GM21390 (cell line): ENCODE data around the gene ITSN2.
A peak's percentile ranks its signal among the peaks of the same experiment; 100 is the strongest.
"Not testable (repeated sequence)": the region's sequence is repeated elsewhere in the genome, so short reads cannot be mapped to it uniquely, and the experiment has no call there.

ENCODE experiments used
- ATAC-seq: cut with Tn5 transposase; IDR thresholded peaks from one replicate; pipeline ENCODE4 v1.9.1; 2021; ENCODE audit not compliant: unreplicated experiment

The ITSN2 gene

DNA sequence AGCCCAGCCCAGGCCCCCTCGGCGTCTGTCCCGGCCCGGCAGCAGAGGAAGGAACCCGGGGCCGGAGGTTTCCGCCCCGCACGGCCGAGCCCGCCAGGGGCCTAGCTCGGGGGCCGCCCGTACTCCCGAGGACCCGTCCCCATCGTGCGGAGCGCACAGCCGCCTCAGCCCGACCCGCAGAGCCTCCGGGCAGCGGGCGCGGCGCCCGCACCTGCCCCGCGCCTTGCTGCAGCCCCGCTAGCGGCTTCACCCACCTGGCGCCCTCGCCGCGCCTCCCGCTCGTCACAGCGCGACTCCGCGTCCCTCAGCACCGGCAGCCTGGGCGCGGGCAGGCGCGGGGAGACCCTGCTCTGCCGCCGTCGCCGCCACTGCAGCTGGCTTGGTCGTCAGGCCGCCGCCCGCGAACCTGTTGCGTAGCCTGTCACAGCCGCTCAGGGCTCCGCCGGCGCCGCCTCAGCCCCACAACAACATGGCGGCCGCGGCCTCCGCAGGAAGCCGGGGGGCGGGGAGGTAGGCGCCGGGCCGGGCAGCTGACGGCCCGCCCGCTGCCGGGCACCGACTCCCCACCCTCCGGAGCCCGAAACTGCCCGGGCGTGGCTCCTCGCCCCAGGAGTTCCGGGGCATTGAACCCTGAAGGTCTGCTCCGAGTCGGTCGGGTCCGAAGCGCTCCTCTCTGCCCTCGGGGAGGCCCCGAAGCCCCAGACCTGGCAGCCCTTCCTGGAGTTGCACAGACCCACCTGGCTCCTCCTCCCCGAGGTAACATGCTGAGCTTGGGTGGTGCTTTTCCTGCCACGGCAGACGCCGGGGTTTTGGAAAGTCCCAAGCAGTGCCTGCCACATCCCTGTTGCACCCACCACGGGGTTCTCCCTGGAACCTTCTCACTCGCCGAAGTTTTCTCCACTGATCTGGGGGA is at the start of gene ITSN2:
ITSN2 (minus strand) TSS at position 487 of the 913 bp plus-strand sequence. CDS start 32,454 bp downstream, outside the sequence.
- peak; percentile 81 for ATAC-seq

DNA sequence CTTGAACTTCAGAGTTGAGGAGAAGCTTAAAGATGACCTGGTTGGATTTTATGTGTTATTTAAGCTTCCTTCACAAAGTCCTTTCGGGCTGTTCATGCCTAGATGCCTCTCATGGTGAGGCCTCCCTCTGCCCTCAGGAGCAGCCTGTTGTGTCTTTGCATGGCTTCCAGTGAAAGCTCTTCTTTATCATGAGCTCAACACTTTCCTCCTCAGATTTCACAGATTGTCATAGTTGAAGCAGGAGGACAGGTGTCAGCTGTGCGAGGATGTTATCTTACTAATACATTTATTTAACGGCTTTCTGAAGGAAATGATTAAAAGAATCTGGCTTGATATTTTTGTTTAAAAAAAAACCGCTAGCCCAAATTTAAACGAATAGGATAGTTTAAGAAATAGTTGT is 48.8 kb upstream of the ITSN2 start:
- no peak for ATAC-seq

DNA sequence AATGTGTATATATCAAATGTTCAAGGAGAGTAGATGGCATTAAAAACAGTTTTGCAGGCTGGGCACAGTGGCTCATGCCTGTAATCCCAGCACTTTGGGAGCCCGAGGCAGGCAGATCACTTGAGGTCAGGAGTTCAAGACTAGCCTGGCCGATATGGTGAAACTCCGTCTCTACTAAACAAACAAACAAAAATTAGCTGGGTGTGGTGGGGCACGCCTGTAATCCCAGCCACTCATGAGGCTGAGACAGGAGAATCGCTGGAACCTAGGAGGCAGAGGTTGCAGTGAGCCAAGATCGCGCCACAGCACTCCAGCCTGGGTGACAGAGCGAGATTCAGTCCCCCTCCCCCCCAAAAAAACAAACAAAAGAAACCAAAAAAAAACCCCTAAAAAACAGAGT is 48.4 kb upstream of the ITSN2 start:
- not testable (repeated sequence) for ATAC-seq

DNA sequence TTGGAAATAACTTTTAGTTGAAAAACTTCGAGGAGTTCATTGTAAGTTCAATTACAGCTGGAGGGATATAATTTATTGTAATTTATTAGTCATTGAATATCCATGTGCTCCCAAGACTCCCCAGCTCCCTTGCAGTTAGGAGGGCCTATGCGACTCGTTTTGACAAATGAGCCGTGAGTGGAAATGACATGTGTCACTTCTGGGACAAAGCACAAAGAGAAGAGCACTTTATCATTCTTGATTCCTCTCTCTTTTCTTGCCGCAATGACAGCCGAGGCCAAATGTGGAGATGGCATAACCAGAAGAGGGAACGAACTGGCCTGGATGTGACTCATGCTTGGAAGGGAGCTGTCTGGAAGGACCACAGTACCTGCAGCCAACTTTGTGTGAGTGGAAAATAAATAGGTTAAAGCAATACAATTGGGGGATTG is 44.2 kb upstream of the ITSN2 start:
- ATAC-seq, result no peak

DNA sequence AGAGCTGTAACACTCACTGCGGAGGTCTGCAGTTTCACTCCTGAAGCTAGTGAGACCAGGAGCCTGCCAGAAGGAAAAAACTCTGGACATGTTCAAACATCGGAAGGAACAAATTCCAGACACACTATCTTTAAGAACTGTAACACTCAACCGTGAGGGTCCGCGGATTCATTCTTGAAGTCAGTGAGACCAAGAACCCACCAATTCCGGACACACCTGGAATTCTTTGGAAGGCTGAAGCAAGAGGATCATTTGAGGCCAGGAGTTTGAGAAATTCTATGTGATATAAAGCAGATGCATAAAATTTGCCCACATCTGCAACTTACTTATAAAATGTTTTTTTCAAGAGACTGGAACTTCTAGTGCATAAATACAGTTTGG is 43.5 kb upstream of the ITSN2 start:
- ATAC-seq, result no peak

DNA sequence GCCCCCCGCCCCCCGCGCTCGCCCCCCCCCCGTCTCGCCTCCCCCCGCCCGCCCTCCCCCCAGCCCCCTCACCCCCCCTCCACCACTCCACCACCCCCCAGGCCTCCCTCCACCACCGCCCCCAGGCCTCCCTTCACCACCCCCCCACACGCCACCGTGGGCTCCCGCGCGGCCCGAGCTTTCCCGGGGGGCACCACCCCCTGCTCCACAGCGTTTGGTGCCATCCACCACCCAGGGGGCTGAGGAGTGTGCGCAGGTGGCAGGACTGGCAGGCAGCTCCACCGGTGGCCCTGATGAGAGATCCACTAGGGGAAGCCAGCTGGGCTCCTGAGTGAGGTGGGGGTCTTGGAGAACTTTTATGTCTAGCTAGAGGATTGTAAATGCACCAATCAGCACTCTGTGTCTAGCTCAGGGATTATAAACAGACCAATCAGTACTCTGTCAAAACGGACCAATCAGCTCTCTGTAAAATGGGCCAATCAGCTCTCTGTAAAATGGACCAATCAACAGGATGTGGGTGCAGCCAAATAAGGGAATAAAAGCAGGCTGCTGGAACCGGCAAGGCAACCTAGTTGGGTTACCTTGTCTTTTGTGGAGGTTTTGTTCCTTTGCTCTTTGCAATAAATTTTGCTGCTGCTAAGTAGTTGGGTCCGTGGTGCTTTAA is 43.0 kb upstream of the ITSN2 start:
- ATAC-seq, result no peak

DNA sequence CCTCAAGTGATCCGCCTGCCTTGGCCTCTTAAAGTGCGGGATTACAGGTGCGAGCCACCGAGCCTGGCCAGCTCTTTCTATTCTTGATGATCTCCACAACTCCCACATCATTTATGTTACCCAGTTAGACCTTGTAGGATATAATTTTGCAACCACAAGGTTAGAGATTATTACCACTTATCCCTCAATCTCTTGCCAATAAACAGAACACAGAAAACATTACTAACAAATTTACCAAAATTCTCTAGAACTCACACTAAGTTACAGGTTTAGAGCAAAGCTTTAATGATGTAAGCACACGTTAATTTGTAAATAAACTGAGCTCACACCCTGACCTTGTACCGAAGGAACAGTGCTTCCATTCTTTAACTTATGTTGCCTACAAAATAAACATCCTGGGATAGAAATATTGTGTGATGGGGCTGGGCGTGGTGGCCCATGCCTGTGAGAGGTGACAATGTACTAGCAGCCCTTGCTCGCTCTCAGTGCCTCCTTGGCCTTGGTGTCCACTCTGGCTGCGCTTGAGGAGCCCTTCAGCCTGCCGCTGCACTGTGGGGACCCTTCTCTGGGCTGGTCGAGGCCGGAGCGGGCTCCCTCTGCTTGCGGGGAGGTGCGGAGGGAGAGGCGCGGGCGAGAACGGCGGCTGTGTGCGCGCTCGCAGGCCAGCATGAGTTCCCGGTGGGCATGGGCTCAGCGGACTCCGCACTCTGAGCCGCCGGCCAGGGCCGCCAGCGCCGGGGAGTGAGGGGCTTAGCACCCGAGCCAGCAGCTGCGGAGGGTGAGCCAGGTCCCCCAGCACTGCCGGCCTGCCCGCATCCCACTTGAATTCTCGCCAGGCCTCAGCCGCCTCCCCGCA is 42.1 kb upstream of the ITSN2 start:
- ATAC-seq, result no peak

DNA sequence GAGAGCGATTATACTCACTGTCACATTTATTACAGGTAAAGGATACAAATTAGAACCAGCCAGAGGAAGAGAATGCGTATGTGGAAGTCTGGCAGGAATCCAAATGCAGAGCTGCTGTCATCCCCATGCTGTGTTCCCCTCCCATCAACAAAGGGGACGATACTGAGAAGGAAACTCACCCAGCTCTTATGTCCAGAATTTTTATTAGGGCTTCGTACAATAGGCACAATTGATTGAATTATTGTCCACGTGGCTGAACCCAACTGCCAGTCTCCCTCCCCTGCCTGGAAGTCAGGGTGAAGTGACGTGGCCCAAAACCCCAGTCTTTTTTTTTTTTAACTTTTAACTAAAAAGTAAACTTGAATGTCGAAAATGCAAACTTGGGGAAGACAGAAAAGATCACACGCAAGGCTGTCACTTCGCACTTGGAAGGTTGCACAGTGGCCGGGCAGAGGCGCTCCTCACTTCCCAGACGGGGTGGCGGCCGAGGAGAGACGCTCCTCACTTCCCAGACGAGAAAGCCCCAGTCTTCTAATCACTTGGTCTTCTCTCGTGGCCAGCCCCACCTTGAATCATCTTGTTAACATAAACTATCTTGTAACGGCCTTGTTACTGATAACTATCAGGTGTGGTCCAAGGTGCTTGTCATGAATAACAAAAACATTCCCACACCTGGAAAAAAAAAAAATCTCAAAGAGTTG is 40.0 kb upstream of the ITSN2 start:
- no peak for ATAC-seq

DNA sequence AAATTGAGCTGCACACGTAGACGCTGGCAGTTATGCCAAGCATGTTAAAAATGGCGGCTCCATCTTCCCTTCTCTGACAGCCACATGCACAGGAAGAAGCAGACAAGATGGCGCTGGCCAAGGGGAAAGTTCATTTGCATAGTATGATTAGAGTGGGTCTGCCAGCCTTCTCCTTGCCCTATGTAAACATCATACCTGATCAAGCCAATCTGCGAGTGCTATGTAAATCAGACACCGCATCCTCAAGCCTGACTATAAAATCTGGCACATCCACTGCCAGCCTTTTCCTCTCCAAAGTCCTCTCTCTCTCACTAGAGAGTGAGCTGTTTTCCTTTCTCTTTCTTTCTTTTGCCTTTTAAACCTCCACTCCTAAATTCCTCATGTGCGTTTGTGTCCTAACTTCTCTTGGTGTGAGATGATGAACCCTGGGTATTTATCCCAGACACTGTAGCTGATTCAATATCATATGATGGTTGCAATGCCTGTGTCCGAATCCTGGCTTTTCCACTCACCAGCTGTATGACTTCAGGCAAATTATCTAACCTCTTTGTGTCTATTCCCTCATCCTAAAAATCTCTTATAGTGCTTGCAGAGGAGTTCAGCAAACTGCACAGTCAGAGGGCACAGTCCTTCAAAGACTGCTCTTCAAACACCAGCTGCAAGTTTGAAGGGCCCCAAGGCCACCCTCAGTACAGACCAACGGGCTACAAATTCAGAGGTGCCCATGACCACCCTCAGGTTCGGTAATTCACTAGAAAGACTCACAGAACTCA is 39.3 kb upstream of the ITSN2 start:
- ATAC-seq, result no peak

DNA sequence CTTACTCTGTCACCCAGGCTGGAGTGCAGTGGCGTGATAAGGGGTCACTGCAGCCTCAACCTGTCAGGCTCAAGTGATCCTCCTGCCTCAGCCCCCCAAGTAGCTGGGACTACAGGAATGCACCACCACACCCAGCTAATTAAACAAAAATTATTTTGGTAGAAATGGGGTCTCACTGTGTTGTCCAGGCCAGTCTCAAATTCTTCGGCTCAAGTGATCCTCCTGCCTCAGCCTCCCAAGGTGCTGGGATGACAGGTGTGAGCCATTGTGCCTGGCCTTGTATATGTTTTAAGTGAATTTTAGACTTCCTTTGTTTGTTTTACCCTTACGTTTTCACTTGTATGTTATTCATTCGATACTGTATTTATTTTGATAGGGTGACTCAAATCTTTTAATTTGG is 34.7 kb upstream of the ITSN2 start:
- ATAC-seq, result no peak

DNA sequence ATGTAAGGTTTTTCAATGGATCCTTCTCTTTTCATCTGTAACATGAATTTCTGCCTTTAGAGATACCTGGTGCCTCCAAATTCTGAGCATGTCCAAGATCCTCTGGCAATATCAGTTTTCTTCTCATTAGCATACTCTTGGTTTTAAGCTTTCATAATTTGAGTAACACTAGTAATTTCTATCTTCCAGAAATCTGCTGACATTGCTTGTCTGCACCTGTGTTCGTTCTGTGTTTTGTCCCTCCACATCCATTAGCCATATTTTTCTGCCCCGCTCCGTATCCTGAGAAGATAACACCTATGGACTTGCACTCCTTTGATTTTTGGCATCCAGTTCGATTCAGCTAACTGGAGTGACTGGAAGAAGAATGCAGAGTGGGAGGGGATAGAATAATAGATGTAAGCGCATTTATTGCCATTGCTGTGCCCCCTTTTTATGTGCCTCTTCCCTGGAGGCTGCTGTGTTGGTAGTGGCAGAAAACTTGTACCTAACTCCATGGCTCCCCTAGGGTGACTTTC is 32.3 kb upstream of the ITSN2 start:
- ATAC-seq, result no peak

DNA sequence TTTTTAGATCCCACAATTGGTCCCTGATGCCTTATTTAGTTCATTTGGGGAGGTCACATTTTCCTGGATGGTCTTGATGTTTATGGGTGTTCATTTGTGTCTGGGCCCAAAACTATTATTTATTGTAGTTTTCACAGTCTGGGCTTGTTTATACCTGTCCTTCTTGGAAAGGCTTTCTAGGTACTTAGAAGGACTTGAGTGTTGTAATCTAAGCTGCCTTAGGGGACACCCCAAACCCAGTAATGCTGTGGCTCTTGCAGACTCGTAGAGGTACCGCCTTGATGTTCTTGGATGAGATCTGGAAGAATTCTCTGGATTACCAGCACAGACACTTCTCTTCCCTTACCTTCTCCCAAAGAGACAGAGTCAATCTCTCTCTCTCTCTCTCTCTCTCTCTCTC is 25.0 kb upstream of the ITSN2 start:
- ATAC-seq, result no peak

DNA sequence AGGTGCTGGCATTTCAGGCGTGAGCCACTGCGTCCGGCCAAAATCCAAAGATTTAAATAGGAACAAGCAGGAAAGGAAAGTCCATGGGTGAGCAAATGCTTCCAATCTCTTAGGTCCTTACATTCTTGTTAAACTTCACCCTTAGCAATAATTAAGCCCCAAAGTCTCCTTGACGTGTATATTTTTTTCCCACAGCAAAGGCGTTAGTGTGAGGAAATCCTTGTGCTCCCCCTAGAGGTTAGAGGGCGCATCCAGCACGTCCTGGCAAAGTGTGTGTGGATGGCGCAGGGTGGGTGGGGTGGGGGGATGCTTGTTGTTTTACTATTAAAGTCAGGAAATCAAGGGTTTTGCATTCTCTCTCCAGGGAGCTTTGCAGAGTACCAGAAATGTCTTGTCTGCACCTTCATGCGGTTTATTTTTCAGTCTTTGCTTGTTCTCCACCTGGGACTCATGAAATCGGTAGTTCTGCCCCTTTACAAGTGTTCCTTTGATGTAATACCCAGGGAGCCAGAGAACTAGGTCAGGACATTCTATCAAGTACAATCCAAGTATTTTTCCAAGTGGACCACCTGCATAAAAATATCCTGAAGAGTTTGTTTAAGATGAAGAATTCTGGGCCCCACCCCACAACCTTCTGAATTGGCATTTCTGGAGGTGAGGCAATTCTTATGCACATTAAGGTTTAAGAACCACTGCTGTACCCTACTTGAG is 22.2 kb upstream of the ITSN2 start:
- ATAC-seq, result peak; percentile 60

DNA sequence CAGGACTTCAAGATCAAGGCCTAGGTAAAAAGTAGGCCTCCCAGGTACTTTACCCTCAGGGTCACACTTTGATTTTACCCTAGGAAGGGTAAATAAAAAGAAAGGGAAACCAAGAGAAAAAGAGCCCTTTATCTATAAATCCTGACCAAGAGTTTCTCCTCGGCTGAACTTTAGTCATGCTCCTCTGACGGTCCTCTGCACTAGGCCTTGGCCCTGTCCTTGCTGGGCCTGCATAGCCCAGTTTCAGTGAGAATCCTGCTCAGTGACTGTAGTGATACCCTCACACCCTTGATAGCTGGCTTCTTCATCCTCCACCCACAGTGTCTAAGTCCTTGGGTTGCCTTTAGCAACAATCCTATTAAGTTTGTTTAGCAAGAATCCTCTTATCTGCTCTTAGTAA is 20.5 kb upstream of the ITSN2 start:
- no peak for ATAC-seq

DNA sequence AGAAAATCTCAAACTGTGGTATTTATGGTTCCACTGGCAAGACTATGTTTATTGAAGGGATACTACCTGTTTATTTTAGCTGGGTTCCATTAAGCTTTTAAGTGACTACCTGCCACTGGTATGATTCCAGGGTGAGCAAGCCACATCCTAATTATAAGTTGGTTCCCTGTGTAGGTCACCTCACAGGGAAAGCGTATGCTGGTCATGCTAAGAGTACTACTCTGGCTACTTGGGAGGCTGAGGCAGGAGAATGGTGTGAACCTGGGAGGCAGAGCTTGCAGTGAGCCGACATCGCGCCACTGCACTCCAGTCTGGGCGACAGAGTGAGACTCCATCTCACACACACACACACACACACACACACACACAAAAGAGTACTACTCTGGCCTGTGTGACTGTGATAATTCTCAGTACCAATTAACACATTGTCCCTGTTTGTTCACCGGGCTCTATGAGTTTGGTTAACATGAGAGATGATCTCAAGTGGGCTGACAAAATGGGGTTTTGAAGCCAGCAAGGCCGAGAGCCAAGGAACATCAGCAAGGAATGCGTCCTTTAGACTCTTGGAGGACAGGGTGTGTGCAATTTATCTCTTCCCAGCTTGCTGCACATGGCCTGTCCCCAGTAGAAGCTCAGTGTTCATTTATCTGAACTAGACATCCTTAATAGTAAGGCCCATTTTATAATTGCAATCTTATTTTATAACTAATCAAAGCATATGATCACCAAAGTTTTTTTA is 15.2 kb upstream of the ITSN2 start:
- ATAC-seq, result no peak

DNA sequence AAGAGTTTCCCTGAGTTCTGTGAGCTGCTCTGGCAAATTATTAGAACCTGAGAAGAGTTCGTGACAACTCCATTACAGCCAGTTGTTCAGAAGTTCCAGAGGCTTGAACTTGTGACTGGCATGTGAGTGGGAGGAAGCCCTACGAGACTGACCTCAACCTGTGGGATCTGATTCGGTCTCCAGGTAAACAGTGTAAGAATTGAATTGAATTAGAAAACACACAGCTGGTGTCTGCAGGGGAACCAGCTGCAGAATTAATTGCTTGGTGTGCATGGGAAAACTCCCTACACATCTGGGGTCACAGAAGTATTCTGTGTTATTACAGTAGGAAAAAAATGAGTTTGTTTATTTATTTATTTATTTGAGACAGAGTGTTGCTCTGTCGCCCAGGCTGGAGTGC is 14.0 kb upstream of the ITSN2 start:
- ATAC-seq, result no peak

DNA sequence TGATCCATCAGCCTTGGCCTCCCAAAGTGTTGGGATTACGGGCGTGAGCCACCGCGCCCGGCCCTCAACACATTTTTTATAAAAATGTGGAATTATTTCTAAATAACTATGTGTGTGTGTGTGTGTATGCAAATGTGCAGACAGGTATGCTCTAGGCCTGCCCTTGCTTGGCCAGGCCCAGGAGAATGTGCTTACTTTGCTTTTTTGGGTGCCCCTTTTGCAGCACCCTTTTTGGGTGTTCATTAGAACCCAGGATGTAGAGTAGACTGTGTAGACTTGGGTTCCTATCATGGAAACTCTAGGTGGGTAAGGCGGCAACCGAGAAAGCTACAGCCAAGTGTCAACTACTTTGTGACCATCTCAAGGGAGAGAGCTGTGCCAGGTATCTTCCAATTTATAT is 11.7 kb upstream of the ITSN2 start:
- ATAC-seq, result no peak

DNA sequence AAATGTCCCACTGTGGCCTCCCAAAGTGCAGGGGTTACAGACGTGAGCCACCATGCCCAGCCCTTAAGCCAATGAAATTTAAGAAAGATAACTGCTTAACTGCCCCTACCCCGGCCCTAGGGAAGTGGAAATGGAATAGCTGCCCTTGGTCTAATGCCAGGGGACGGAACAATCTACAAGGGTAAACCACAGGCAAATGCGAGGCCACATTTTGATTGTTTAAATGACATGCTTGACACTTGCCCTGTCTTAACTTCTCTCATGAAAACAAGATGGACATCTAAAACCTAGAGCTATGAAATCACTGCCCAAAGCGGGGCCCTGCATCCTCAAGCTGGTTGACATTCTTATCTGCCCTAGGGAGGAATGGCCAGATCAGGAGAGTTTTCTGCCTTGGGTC is 5.5 kb upstream of the ITSN2 start:
- no peak for ATAC-seq

DNA sequence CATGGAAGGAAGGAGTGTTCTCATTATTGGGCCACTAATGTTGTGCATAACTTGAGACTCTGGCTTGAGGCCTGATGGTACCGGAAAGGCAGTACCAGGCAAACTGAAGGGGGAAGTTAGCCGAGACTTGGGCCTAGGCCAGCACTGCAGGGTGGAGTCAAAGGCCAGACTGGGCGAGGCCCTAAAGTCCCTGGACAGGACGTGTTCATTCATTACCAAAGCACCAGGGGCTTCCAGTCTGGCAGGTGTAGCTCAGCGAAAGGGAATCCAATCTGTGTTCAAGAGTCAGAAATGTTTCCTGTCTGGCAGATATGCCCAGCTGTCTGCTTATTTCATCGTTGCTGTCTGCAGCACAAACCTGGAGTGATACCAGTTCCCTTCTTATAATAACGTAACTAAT is 4.7 kb upstream of the ITSN2 start:
- no peak for ATAC-seq
